ENCODE data around the gene CDKAL1.

The CDKAL1 gene

GRCh38 chr6:21181866-21182265, 647.6 kb downstream of the CDKAL1 start:
- Histone ChIP-seq H3K27me3 (ENCODE audit: low read depth, low read length) (no peaks in the 10 kb centered on the region), H3K36me3 (replicated peaks; ENCODE audit: low read depth, low read length) (peaks cover 7% of the 10 kb centered on the region), H3K9ac (ENCODE audit: low read length) (no peak overlapping the region), H3K4me2 (ENCODE audit: low read length) (0 out of 2 replicates have a peak overlapping the region, but pooled peaks have one; percentile 3), H3K27ac (ENCODE audit: low read length) (peak overlapping the region; percentile 91), H4K20me1 (ENCODE audit: insufficient read depth, low read length) (no peaks in the 10 kb centered on the region), H3K9me3 (ENCODE audit: insufficient read depth, low read length) (peaks cover 6% of the 10 kb centered on the region; the same call in 1 of the 2 replicates), H3K4me1 (ENCODE audit: low read length) (peaks cover 40% of the 10 kb centered on the region), H2AFZ (ENCODE audit: low read depth, low read length) (no peak overlapping the region), H3K4me3 (ENCODE audit: low read length) (no peak overlapping the region), H3K79me2 (ENCODE audit: low read length) (no peaks in the 10 kb centered on the region)
- TF ChIP-seq EZH2phosphoT487 (IDR thresholded peaks at IDR 0.05; ENCODE audit: low read depth) (no peak), CTCF (IDR thresholded peaks at IDR 0.05; ENCODE audit: low read depth, low read length) (no peak)

GRCh38 chr6:21182589-21182988, 648.3 kb downstream of the CDKAL1 start:
- Histone ChIP-seq H3K9ac (ENCODE audit: low read length) (no peak overlapping the region), H2AFZ (ENCODE audit: low read depth, low read length) (no peak overlapping the region), H3K4me3 (ENCODE audit: low read length) (no peak overlapping the region), H3K79me2 (ENCODE audit: low read length) (no peaks in the 10 kb centered on the region), H3K36me3 (replicated peaks; ENCODE audit: low read depth, low read length) (peaks cover 7% of the 10 kb centered on the region), H3K27me3 (ENCODE audit: low read depth, low read length) (no peaks in the 10 kb centered on the region), H3K27ac (ENCODE audit: low read length) (no peak overlapping the region), H3K4me1 (ENCODE audit: low read length) (peaks cover 40% of the 10 kb centered on the region), H3K9me3 (ENCODE audit: insufficient read depth, low read length) (peaks cover 6% of the 10 kb centered on the region; the same call in 1 of the 2 replicates), H4K20me1 (ENCODE audit: insufficient read depth, low read length) (no peaks in the 10 kb centered on the region), H3K4me2 (ENCODE audit: low read length) (no peak overlapping the region)
- TF ChIP-seq EZH2phosphoT487 (IDR thresholded peaks at IDR 0.05; ENCODE audit: low read depth) (no peak), CTCF (IDR thresholded peaks at IDR 0.05; ENCODE audit: low read depth, low read length) (no peak)

- Histone ChIP-seq H3K27me3 (ENCODE audit: low read depth, low read length) (no peaks in the 10 kb centered on the region), H3K36me3 (replicated peaks; ENCODE audit: low read depth, low read length) (peaks cover 4% of the 10 kb centered on the region), H3K4me2 (ENCODE audit: low read length) (no peak overlapping the region), H3K9me3 (ENCODE audit: insufficient read depth, low read length) (peaks cover 3% of the 10 kb centered on the region; the same call in 1 of the 2 replicates), H2AFZ (ENCODE audit: low read depth, low read length) (no peak overlapping the region), H3K4me1 (ENCODE audit: low read length) (peaks cover 45% of the 10 kb centered on the region), H3K9ac (ENCODE audit: low read length) (no peak overlapping the region), H3K79me2 (ENCODE audit: low read length) (no peaks in the 10 kb centered on the region), H4K20me1 (ENCODE audit: insufficient read depth, low read length) (no peaks in the 10 kb centered on the region), H3K4me3 (ENCODE audit: low read length) (no peak overlapping the region), H3K27ac (ENCODE audit: low read length) (no peak overlapping the region)
- TF ChIP-seq CTCF (IDR thresholded peaks at IDR 0.05; ENCODE audit: low read depth, low read length), result no peak
- no peak for TF ChIP-seq EZH2phosphoT487 (IDR thresholded peaks at IDR 0.05; ENCODE audit: low read depth)
Measured at GRCh38 chr6:21185861-21186478, 651.7 kb downstream of the CDKAL1 start.

- peaks cover 45% of the 10 kb centered on the region for H3K4me1 ChIP-seq (ENCODE audit: low read length)
Measured at GRCh38 chr6:21186479-21187055, 652.3 kb downstream of the CDKAL1 start.

More at GRCh38 chr6:21186479-21187055, 652.3 kb downstream of the CDKAL1 start:
- no peaks in the 10 kb centered on the region for H3K36me3 ChIP-seq (replicated peaks; ENCODE audit: low read depth, low read length)
- no peaks in the 10 kb centered on the region for H4K20me1 ChIP-seq (ENCODE audit: insufficient read depth, low read length)
- no peaks in the 10 kb centered on the region for H3K27me3 ChIP-seq (ENCODE audit: low read depth, low read length)
- no peak overlapping the region for H2AFZ ChIP-seq (ENCODE audit: low read depth, low read length)
- H3K4me3 ChIP-seq (ENCODE audit: low read length), result no peak overlapping the region
- no peak overlapping the region for H3K27ac ChIP-seq (ENCODE audit: low read length)
- no peaks in the 10 kb centered on the region for H3K9me3 ChIP-seq (ENCODE audit: insufficient read depth, low read length)
- no peaks in the 10 kb centered on the region for H3K79me2 ChIP-seq (ENCODE audit: low read length)
- no peak overlapping the region for H3K4me2 ChIP-seq (ENCODE audit: low read length)
- H3K9ac ChIP-seq (ENCODE audit: low read length), result no peak overlapping the region
- no peak for TF ChIP-seq EZH2phosphoT487 (IDR thresholded peaks at IDR 0.05; ENCODE audit: low read depth)
- no peak for TF ChIP-seq CTCF (IDR thresholded peaks at IDR 0.05; ENCODE audit: low read depth, low read length)
